Spleen (tissue), 7 donors: ENCODE results near the gene NUB1.

Experiments used
- CTCF ChIP-seq, 11 experiments: fragments of 200-600 bp in 7 of 11; fragments of 450-650 bp in 4 of 11; sonication (generic) in 4 of 11; IDR thresholded peaks in 8 of 11; conservative IDR thresholded peaks in 3 of 11; 1 replicate in 7 of 11; 2 replicates in 4 of 11; pipeline versions ENCODE4 v1.4.0 to v1.8.0; 2016 to 2021; ENCODE audit warnings: antibody characterized with exemption in 11 of 11, inconsistent platforms in 4 of 11, mild to moderate bottlenecking in 1 of 11
- POLR2A ChIP-seq, 3 donors: fragments of 450-650 bp; IDR thresholded peaks; one replicate each; pipeline ENCODE4 v1.5.1; 2017; ENCODE audit warnings: antibody characterized with exemption in 3 of 3, mild to moderate bottlenecking in 1 of 3
- POLR2AphosphoS5 ChIP-seq, 3 donors: sonication (generic); formaldehyde crosslinking; IDR thresholded peaks; one replicate each; pipeline ENCODE4 v1.5.1; 2017; ENCODE audit warnings: antibody characterized with exemption in 3 of 3
- donor health status: DM: no; HTN: no; CAD: no; lungs with moderate emphysema.
- donor health status: DM: no; HTN: no; CAD: no.
- donor health status: DM: no; HTN: no; CAD: no.

GRCh38 chr7:151416112-151416940 lies 74.7 kb downstream of the NUB1 start:
- TF ChIP-seq CTCF (IDR thresholded peaks at IDR 0.05 in 8 of 11, conservative IDR thresholded peaks at IDR 0.05 in 3 of 11) = no peak
- no peak for TF ChIP-seq POLR2A (IDR thresholded peaks at IDR 0.05)
- TF ChIP-seq POLR2AphosphoS5 (IDR thresholded peaks at IDR 0.05) = no peak
